Left lung (tissue), 10 donors: Measurements from ENCODE around the gene TNFAIP1. TPM values are rescaled to one million over a fixed set of nuclear protein-coding genes. Genes with fewer than 3 reads are reported as not detected.
A peak's percentile ranks its signal among the peaks of the same experiment; 100 is the strongest.

Experiments
- ATAC-seq: fragments of 200-7000 bp; cut with Tn5 transposase; one replicate; pipeline ENCODE4 v1.9.1; 2020; ENCODE audit warnings: moderate library complexity
- DNase-seq, 4 donors: peaks; one replicate each; pipeline ENCODE4 v3.0.0-alpha.2; 2013 to 2020
- H3K27ac ChIP-seq, 2 donors: fragments of 200-600 bp; sonication (generic) in 1 of 2; one replicate each; pipeline versions ENCODE4 v1.5.0 to v1.8.0; 2020 to 2021
- H3K27me3 ChIP-seq, 2 donors: fragments of 200-600 bp; sonication (generic) in 1 of 2; one replicate each; pipeline versions ENCODE4 v1.5.0 to v1.8.0; 2020 to 2021
- H3K36me3 ChIP-seq, 2 donors: fragments of 200-600 bp; sonication (generic) in 1 of 2; one replicate each; pipeline versions ENCODE4 v1.5.0 to v1.8.0; 2020 to 2021
- H3K4me1 ChIP-seq, 2 donors: fragments of 200-600 bp; one replicate each; pipeline ENCODE4 v1.8.0; 2021
- H3K4me3 ChIP-seq, 2 donors: fragments of 200-600 bp; sonication (generic) in 1 of 2; one replicate each; pipeline versions ENCODE4 v1.5.0 to v1.8.0; 2020 to 2021; ENCODE audit warnings: mild to moderate bottlenecking in 1 of 2
- H3K9me3 ChIP-seq, 2 donors: fragments of 200-600 bp; sonication (generic) in 1 of 2; one replicate each; pipeline versions ENCODE4 v1.5.0 to v1.8.0; 2020 to 2021
- CTCF ChIP-seq, 2 donors: fragments of 200-600 bp; sonication (generic) in 1 of 2; IDR thresholded peaks; one replicate each; pipeline versions ENCODE4 v1.5.0 to v1.8.0; 2021; ENCODE audit warnings: antibody characterized with exemption in 2 of 2
- intact Hi-C, 2 donors: fragments of 100-400 bp; cut with DNase I; formaldehyde crosslinking; loops; one replicate each; pipeline versions ENCODE4 v1.11.2 to v1.14.2; 2022
- polyA plus RNA-seq, 6 donors: library from polyadenylated mRNA; unstranded; fragments of 120-200 nt; gene quantifications; one replicate each; pipeline ENCODE4 v1.2.1, GENCODE V29; 2013; ENCODE audit not compliant: insufficient read length in 6 of 6
- total RNA-seq, 2 donors: library from RNA; stranded (reverse); fragmentation: NEBNext Ultra II Directional; extraction: Animal tissue kit (Norgen Biotek cat#: 25700); gene quantifications; one replicate each; pipeline ENCODE4 v1.2.1, GENCODE V29; 2021
- donor health status: DM: no; HTN: yes; CAD: no.
- donor health status: DM: no; HTN: no; CAD: no.

Gene TNFAIP1
- total and polyA plus RNA-seq, 8 donors, result 34.2 to 80.7 (median 40.9) TPM

DNA sequence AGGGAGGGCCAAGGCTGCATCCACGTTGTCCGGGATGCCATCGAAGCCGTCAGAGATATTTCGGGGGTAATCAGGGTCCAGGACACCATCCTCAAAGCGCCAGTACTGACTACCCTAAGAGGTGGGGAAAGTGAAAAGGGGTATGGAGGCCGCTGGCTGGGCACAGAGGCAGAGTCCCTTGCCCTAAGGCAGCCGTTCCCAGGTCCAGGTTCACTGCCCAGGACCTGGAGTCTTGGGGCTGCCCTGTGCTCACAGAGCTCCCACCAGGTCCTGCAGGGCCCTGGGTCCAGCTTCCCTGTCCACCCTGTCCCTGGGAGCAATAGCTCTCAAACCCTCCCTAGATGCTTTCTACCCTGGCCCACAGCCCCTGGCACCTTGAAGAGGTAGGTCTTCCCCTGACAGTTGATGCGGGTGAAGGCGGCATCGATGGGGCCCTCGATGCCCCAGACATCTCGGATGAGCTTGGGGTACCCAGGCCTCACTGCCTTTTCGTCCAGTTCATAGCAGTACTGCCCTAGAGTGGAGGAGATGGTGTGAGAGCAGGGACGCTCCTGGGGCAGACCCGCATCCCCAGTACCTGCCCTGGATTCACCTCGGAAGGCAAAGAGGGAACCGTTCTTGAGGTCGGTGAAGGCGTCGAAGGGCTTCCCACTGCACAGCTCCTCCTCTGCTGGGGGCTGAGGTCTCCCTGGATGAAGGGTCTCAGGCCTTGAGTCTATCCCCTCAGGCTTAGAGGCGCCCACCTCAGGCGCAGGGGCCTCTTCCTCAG is 33.5 kb downstream of the TNFAIP1 start:
- no peak for ATAC-seq
- Histone ChIP-seq H3K9me3 (no peaks in the 10 kb centered on the region), H3K36me3 (peaks cover 0 to 12% of the 10 kb centered on the region in 2 donors), H3K27me3 (peaks cover 0 to 36% of the 10 kb centered on the region in 2 donors), H3K27ac (no peak overlapping the region), H3K4me3 (no peak overlapping the region), H3K4me1 (peaks cover 7 to 32% of the 10 kb centered on the region in 2 donors)
- DNase-seq, result no peak
- no peak for TF ChIP-seq CTCF (IDR thresholded peaks at IDR 0.05)
- intact Hi-C loops, result no loop called here

- Histone ChIP-seq H3K27ac (no peak overlapping the region), H3K4me1 (peaks cover 7 to 32% of the 10 kb centered on the region in 2 donors)
- no peak for TF ChIP-seq CTCF (IDR thresholded peaks at IDR 0.05)
Measured at GRCh38 chr17:28369684-28370034, 34.1 kb downstream of the TNFAIP1 start.

GRCh38 chr17:28370035-28370743 is 34.6 kb downstream of the TNFAIP1 start, which contains the start of gene VTN:
Gene VTN (minus strand): TSS chr17:28370307. CDS start chr17:28370203, 104 bp downstream.
- TF ChIP-seq CTCF (IDR thresholded peaks at IDR 0.05), result no peak
- Histone ChIP-seq H3K27me3 (peaks cover 0 to 37% of the 10 kb centered on the region in 2 donors), H3K36me3 (peaks cover 0 to 1% of the 10 kb centered on the region in 2 donors), H3K27ac (peak within 1 kb of the TSS; percentile 37 to 58), H3K4me3 (peak within 1 kb of the TSS; percentile 21 to 49), H3K4me1 (peaks cover 7 to 32% of the 10 kb centered on the region in 2 donors), H3K9me3 (no peaks in the 10 kb centered on the region)
- intact Hi-C loops, result no loop called here
- DNase-seq (no peak), ATAC-seq (peak; percentile 30)

More at GRCh38 chr17:28369684-28370034, 34.1 kb downstream of the TNFAIP1 start:
- no peak for DNase-seq
- ATAC-seq, result no peak
- intact Hi-C loops, result no loop called here
- peaks cover 0 to 7% of the 10 kb centered on the region in 2 donors for H3K36me3 ChIP-seq
- no peaks in the 10 kb centered on the region for H3K9me3 ChIP-seq
- H3K27me3 ChIP-seq, result peaks cover 0 to 37% of the 10 kb centered on the region in 2 donors
- no peak overlapping the region for H3K4me3 ChIP-seq

DNA sequence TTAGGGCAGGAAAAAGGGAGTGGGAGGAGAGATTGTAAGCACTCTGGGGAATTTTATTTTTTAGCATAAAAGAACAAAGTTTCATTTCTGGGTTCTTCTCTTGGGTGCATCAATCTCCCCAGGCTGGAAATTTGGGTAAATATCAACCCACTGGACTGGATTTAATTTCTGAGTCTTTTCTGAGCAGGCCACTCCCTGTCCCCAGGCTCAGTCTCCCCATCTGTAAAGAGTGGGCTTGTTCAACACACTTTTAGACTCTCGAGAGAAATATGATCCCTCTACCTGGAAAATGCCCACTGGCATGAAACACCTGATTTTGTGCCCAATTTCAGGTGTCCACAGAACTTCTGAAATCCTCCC is 35.2 kb downstream of the TNFAIP1 start:
- Histone ChIP-seq H3K27me3 (peaks cover 0 to 37% of the 10 kb centered on the region in 2 donors), H3K9me3 (no peaks in the 10 kb centered on the region), H3K4me3 (no peak overlapping the region), H3K4me1 (peaks cover 7 to 32% of the 10 kb centered on the region in 2 donors), H3K36me3 (no peaks in the 10 kb centered on the region), H3K27ac (peak overlapping the region; percentile 37 to 58)
- no peak for TF ChIP-seq CTCF (IDR thresholded peaks at IDR 0.05)
- no peak for DNase-seq
- ATAC-seq, result no peak
- intact Hi-C loops, result no loop called here
